GM23338 (cell line): ENCODE results near the gene CNIH1. TPM values are rescaled to one million over a fixed set of nuclear protein-coding genes. Genes with fewer than 3 reads are reported as not detected.

Experiments used
- ATAC-seq: fragments of 200-7000 bp; cut with Tn5 transposase; 3 replicates; pipeline ENCODE4 v1.9.1; 2020
- DNase-seq: peaks from one replicate; pipeline ENCODE4 v3.0.0-alpha.2; 2015; ENCODE audit warnings: low spot score
- H2AFZ ChIP-seq: fragments of 200-600 bp; sonication (generic); 2 replicates; pipeline ENCODE4 v1.8.0; 2016; ENCODE audit warnings: antibody characterized with exemption, mild to moderate bottlenecking, moderate library complexity
- H3F3A ChIP-seq: fragments of 200-600 bp; sonication (generic); replicated peaks from 2 replicates; pipeline ENCODE4 v1.8.0; 2017; ENCODE audit warnings: antibody characterized with exemption, mixed run types, low read depth
- H3K27ac ChIP-seq: fragments of 200-600 bp; sonication (generic); 2 replicates; pipeline ENCODE4 v1.6.1; 2016; ENCODE audit warnings: low read depth
- H3K27me3 ChIP-seq: fragments of 200-600 bp; sonication (generic); 2 replicates; pipeline ENCODE4 v1.8.0; 2016; ENCODE audit warnings: mild to moderate bottlenecking, mixed run types, moderate library complexity; ENCODE audit not compliant: insufficient read depth
- H3K36me3 ChIP-seq: fragments of 200-600 bp; sonication (generic); 2 replicates; pipeline ENCODE4 v1.8.0; 2016; ENCODE audit warnings: mild to moderate bottlenecking; ENCODE audit not compliant: insufficient read depth
- H3K4me1 ChIP-seq: fragments of 200-600 bp; sonication (generic); 2 replicates; pipeline ENCODE4 v1.8.0; 2016; ENCODE audit warnings: mild to moderate bottlenecking, moderate library complexity; ENCODE audit not compliant: insufficient read depth
- H3K4me2 ChIP-seq: fragments of 200-600 bp; sonication (generic); 2 replicates; pipeline ENCODE4 v1.7.1; 2017; ENCODE audit warnings: mixed run types
- H3K4me3 ChIP-seq: fragments of 200-600 bp; sonication (generic); 2 replicates; pipeline ENCODE4 v1.6.1; 2016; ENCODE audit warnings: mixed run types
- H3K79me2 ChIP-seq: fragments of 200-600 bp; sonication (generic); replicated peaks from 2 replicates; pipeline ENCODE4 v1.8.0; 2017; ENCODE audit warnings: mild to moderate bottlenecking; ENCODE audit not compliant: insufficient read depth
- H3K9me2 ChIP-seq: fragments of 200-600 bp; sonication (generic); 2 replicates; pipeline ENCODE4 v1.8.0; 2017; ENCODE audit not compliant: insufficient read depth
- H4K20me1 ChIP-seq: fragments of 200-600 bp; sonication (generic); replicated peaks from 2 replicates; pipeline ENCODE4 v1.8.0; 2017; ENCODE audit warnings: mild to moderate bottlenecking; ENCODE audit not compliant: insufficient read depth
- H3K27ac Mint-ChIP-seq: 2 replicates; pipeline ENCODE4 v1.8.0; 2020; ENCODE audit warnings: inconsistent platforms, mild to moderate bottlenecking, moderate library complexity, mixed read lengths
- H3K27me3 Mint-ChIP-seq: 3 replicates; pipeline ENCODE4 v1.8.0; 2022; ENCODE audit warnings: low read depth, mild to moderate bottlenecking, moderate library complexity, mixed read lengths, inconsistent platforms; ENCODE audit not compliant: insufficient read depth, poor library complexity
- H3K36me3 Mint-ChIP-seq: 3 replicates; pipeline ENCODE4 v1.8.0; 2021; ENCODE audit warnings: low read depth, mild to moderate bottlenecking, inconsistent platforms, moderate library complexity, mixed read lengths
- H3K4me1 Mint-ChIP-seq: 3 replicates; pipeline ENCODE4 v1.8.0; 2020; ENCODE audit warnings: mild to moderate bottlenecking, inconsistent platforms, mixed read lengths
- H3K4me3 Mint-ChIP-seq: 3 replicates; pipeline ENCODE4 v1.8.0; 2021; ENCODE audit warnings: moderate library complexity, mild to moderate bottlenecking, inconsistent platforms, mixed read lengths
- H3K9me3 Mint-ChIP-seq: 3 replicates; pipeline ENCODE4 v1.8.0; 2020; ENCODE audit warnings: moderate library complexity, mild to moderate bottlenecking, inconsistent platforms, mixed read lengths
- CREB1 ChIP-seq: fragments of 250-450 bp; sonication (Bioruptor Pico); IDR thresholded peaks from 2 replicates; pipeline ENCODE4 v1.5.0; 2020; ENCODE audit warnings: low read depth, mild to moderate bottlenecking, moderate library complexity
- EZH2 ChIP-seq: fragments of 200-600 bp; sonication (generic); IDR thresholded peaks from one replicate; pipeline ENCODE4 v1.8.0; 2017; ENCODE audit warnings: antibody characterized with exemption, mild to moderate bottlenecking, low read depth; ENCODE audit not compliant: unreplicated experiment
- EZH2phosphoT487 ChIP-seq: fragments of 200-600 bp; sonication (generic); IDR thresholded peaks from one replicate; pipeline ENCODE4 v1.8.1; 2018; ENCODE audit warnings: antibody characterized with exemption; ENCODE audit not compliant: unreplicated experiment
- JUNB ChIP-seq: IDR thresholded peaks from one replicate; pipeline ENCODE4 v1.6.1; 2016; ENCODE audit warnings: antibody characterized with exemption; ENCODE audit not compliant: unreplicated experiment
- POLR2AphosphoS5 ChIP-seq: IDR thresholded peaks from 2 replicates; pipeline ENCODE4 v1.6.1; 2016; ENCODE audit warnings: antibody characterized with exemption, low read depth
- STAT1 ChIP-seq: IDR thresholded peaks from one replicate; pipeline ENCODE4 v1.6.1; 2016; ENCODE audit warnings: antibody characterized with exemption; ENCODE audit not compliant: unreplicated experiment
- ZNF114 ChIP-seq: fragments of 250-450 bp; sonication (Bioruptor Pico); IDR thresholded peaks from 2 replicates; pipeline ENCODE4 v1.5.0; 2020; ENCODE audit warnings: mild to moderate bottlenecking, moderate library complexity
- ZNF331 ChIP-seq: fragments of 250-450 bp; sonication (Bioruptor Pico); IDR thresholded peaks from 2 replicates; pipeline ENCODE4 v1.5.0; 2020; ENCODE audit warnings: low read depth, mild to moderate bottlenecking, moderate library complexity
- polyA plus RNA-seq: library from polyadenylated mRNA; unstranded; fragments of >200 nt; fragmentation: Nextera tagmentation; extraction: Ambion mirVana; gene quantifications from 2 replicates; pipeline ENCODE4 v1.2.1, GENCODE V29; 2016
- total RNA-seq: library from RNA; depleted of rRNA; stranded (reverse); fragments of >200 nt; shearing (Covaris generic); gene quantifications from 2 replicates; pipeline ENCODE4 v1.2.3, GENCODE V29; 2014
- TF ChIP-seq, protein P1 (sequence below): IDR thresholded peaks from one replicate; pipeline ENCODE4 v1.6.1; 2018; ENCODE audit warnings: antibody characterized with exemption; ENCODE audit not compliant: unreplicated experiment
- TF ChIP-seq, protein P2 (sequence below), 2 experiments: fragments of 200-600 bp in 1 of 2; sonication (generic) in 1 of 2; conservative IDR thresholded peaks; 2 replicates each; pipeline versions ENCODE4 v1.5.1 to v1.6.1; 2016 to 2017; ENCODE audit warnings: antibody characterized with exemption in 2 of 2, low read depth in 2 of 2, mild to moderate bottlenecking in 2 of 2, moderate library complexity in 1 of 2
- TF ChIP-seq, protein P3 (sequence below): fragments of 250-450 bp; sonication (Bioruptor Pico); IDR thresholded peaks from 2 replicates; pipeline ENCODE4 v1.5.0; 2020; ENCODE audit warnings: mild to moderate bottlenecking, moderate library complexity
- TF ChIP-seq, protein P4 (sequence below): IDR thresholded peaks from 2 replicates; pipeline ENCODE4 v1.6.1; 2016; ENCODE audit warnings: antibody characterized with exemption

Gene CNIH1
- total and polyA plus RNA-seq, 2 experiments from 2014 or later = 135 to 172 TPM

DNA sequence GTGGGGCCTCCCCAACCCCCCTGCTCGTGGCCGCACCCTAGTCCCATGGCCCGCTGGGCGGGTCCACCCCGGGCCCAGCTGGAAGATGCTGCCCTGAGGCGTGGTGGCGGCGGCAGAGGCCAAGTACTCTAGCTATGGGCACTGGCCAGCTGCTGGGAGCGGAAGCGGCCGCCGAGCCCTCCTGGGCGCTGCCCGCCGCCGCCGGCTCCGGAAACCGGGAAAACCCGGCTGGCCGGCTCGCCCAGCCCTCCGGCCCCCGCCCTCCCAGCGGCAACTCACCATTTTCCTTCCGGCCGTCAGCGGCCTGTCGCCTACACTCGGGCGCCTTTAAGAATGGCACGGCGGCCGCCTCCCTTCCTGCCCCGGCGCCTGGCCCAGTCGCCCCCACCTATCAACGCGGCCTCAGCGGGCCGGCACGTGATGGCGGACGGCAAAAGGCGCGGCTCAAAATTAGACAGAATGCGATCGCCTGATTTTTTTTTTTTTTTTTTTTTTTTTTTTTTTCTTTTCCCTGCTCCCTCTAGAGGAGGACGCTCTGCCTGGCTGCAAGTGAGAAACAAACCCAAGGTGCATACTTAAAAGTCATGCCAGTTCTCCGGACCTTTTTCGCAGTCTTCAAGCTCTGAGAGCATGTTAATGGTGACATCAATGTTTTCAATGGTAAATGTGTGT is 47.6 kb upstream of the CNIH1 start, which contains the start of gene GMFB:
GMFB (minus strand) TSS at position 335 of the 672 bp plus-strand sequence; CDS start at position 282, 53 bp downstream.
- Mint-ChIP-seq H3K4me3 (peak within 1 kb of the TSS; percentile 81), H3K27ac (peak within 1 kb of the TSS; percentile 95), H3K27me3 (peaks cover 20% of the 10 kb centered on the region), H3K36me3 (peaks cover 8% of the 10 kb centered on the region; the same call in 2 of the 3 replicates), H3K4me1 (peaks cover 41% of the 10 kb centered on the region), H3K9me3 (no peaks in the 10 kb centered on the region; the same call in 2 of the 3 replicates)
- H3K4me3 ChIP-seq = peak within 1 kb of the TSS; percentile 61
- peaks cover 24% of the 10 kb centered on the region for H3K4me1 ChIP-seq
- H2AFZ ChIP-seq = peak within 1 kb of the TSS; percentile 94; the same call in 1 of the 2 replicates
- H3K36me3 ChIP-seq = no peaks in the 10 kb centered on the region
- peaks cover 45% of the 10 kb centered on the region for H3K79me2 ChIP-seq
- 0 out of 2 replicates have a peak, but pooled peaks cover 5% of the 10 kb centered on the region for H4K20me1 ChIP-seq
- peak within 1 kb of the TSS; percentile 99 for H3K27ac ChIP-seq
- ATAC-seq (peak; percentile 86), DNase-seq (peak; percentile 91)
- no peaks in the 10 kb centered on the region for H3K9me2 ChIP-seq
- 0 out of 2 replicates have a peak, but pooled peaks cover 5% of the 10 kb centered on the region for H3F3A ChIP-seq
- peak within 1 kb of the TSS; percentile 80 for H3K4me2 ChIP-seq
- H3K27me3 ChIP-seq = no peaks in the 10 kb centered on the region
- TF ChIP-seq ZNF114 (CRISPR knock-in tag) = no peak
- TF ChIP-seq, protein P1, sequence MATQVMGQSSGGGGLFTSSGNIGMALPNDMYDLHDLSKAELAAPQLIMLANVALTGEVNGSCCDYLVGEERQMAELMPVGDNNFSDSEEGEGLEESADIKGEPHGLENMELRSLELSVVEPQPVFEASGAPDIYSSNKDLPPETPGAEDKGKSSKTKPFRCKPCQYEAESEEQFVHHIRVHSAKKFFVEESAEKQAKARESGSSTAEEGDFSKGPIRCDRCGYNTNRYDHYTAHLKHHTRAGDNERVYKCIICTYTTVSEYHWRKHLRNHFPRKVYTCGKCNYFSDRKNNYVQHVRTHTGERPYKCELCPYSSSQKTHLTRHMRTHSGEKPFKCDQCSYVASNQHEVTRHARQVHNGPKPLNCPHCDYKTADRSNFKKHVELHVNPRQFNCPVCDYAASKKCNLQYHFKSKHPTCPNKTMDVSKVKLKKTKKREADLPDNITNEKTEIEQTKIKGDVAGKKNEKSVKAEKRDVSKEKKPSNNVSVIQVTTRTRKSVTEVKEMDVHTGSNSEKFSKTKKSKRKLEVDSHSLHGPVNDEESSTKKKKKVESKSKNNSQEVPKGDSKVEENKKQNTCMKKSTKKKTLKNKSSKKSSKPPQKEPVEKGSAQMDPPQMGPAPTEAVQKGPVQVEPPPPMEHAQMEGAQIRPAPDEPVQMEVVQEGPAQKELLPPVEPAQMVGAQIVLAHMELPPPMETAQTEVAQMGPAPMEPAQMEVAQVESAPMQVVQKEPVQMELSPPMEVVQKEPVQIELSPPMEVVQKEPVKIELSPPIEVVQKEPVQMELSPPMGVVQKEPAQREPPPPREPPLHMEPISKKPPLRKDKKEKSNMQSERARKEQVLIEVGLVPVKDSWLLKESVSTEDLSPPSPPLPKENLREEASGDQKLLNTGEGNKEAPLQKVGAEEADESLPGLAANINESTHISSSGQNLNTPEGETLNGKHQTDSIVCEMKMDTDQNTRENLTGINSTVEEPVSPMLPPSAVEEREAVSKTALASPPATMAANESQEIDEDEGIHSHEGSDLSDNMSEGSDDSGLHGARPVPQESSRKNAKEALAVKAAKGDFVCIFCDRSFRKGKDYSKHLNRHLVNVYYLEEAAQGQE = no peak
- peak; percentile 54 for TF ChIP-seq CREB1 (CRISPR knock-in tag)
- TF ChIP-seq, protein P2, sequence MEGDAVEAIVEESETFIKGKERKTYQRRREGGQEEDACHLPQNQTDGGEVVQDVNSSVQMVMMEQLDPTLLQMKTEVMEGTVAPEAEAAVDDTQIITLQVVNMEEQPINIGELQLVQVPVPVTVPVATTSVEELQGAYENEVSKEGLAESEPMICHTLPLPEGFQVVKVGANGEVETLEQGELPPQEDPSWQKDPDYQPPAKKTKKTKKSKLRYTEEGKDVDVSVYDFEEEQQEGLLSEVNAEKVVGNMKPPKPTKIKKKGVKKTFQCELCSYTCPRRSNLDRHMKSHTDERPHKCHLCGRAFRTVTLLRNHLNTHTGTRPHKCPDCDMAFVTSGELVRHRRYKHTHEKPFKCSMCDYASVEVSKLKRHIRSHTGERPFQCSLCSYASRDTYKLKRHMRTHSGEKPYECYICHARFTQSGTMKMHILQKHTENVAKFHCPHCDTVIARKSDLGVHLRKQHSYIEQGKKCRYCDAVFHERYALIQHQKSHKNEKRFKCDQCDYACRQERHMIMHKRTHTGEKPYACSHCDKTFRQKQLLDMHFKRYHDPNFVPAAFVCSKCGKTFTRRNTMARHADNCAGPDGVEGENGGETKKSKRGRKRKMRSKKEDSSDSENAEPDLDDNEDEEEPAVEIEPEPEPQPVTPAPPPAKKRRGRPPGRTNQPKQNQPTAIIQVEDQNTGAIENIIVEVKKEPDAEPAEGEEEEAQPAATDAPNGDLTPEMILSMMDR (conservative IDR thresholded peaks at IDR 0.05; ENCODE audit: low read depth in 2 of 2) = peak; percentile 23 to 26; a peak in 3 of 4 replicates
- no peak for TF ChIP-seq ZNF331 (CRISPR knock-in tag)
- TF ChIP-seq, protein P3, sequence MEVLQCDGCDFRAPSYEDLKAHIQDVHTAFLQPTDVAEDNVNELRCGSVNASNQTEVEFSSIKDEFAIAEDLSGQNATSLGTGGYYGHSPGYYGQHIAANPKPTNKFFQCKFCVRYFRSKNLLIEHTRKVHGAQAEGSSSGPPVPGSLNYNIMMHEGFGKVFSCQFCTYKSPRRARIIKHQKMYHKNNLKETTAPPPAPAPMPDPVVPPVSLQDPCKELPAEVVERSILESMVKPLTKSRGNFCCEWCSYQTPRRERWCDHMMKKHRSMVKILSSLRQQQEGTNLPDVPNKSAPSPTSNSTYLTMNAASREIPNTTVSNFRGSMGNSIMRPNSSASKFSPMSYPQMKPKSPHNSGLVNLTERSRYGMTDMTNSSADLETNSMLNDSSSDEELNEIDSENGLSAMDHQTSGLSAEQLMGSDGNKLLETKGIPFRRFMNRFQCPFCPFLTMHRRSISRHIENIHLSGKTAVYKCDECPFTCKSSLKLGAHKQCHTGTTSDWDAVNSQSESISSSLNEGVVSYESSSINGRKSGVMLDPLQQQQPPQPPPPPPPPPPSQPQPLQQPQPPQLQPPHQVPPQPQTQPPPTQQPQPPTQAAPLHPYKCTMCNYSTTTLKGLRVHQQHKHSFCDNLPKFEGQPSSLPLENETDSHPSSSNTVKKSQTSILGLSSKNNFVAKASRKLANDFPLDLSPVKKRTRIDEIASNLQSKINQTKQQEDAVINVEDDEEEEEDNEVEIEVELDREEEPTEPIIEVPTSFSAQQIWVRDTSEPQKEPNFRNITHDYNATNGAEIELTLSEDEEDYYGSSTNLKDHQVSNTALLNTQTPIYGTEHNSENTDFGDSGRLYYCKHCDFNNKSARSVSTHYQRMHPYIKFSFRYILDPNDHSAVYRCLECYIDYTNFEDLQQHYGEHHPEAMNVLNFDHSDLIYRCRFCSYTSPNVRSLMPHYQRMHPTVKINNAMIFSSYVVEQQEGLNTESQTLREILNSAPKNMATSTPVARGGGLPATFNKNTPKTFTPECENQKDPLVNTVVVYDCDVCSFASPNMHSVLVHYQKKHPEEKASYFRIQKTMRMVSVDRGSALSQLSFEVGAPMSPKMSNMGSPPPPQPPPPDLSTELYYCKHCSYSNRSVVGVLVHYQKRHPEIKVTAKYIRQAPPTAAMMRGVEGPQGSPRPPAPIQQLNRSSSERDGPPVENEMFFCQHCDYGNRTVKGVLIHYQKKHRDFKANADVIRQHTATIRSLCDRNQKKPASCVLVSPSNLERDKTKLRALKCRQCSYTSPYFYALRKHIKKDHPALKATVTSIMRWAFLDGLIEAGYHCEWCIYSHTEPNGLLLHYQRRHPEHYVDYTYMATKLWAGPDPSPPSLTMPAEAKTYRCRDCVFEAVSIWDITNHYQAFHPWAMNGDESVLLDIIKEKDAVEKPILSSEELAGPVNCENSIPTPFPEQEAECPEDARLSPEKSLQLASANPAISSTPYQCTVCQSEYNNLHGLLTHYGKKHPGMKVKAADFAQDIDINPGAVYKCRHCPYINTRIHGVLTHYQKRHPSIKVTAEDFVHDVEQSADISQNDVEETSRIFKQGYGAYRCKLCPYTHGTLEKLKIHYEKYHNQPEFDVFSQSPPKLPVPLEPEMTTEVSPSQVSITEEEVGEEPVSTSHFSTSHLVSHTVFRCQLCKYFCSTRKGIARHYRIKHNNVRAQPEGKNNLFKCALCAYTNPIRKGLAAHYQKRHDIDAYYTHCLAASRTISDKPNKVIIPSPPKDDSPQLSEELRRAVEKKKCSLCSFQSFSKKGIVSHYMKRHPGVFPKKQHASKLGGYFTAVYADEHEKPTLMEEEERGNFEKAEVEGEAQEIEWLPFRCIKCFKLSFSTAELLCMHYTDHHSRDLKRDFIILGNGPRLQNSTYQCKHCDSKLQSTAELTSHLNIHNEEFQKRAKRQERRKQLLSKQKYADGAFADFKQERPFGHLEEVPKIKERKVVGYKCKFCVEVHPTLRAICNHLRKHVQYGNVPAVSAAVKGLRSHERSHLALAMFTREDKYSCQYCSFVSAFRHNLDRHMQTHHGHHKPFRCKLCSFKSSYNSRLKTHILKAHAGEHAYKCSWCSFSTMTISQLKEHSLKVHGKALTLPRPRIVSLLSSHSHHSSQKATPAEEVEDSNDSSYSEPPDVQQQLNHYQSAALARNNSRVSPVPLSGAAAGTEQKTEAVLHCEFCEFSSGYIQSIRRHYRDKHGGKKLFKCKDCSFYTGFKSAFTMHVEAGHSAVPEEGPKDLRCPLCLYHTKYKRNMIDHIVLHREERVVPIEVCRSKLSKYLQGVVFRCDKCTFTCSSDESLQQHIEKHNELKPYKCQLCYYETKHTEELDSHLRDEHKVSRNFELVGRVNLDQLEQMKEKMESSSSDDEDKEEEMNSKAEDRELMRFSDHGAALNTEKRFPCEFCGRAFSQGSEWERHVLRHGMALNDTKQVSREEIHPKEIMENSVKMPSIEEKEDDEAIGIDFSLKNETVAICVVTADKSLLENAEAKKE = no peak
- TF ChIP-seq STAT1 = no peak
- TF ChIP-seq EZH2phosphoT487 = no peak
- TF ChIP-seq, protein P4, sequence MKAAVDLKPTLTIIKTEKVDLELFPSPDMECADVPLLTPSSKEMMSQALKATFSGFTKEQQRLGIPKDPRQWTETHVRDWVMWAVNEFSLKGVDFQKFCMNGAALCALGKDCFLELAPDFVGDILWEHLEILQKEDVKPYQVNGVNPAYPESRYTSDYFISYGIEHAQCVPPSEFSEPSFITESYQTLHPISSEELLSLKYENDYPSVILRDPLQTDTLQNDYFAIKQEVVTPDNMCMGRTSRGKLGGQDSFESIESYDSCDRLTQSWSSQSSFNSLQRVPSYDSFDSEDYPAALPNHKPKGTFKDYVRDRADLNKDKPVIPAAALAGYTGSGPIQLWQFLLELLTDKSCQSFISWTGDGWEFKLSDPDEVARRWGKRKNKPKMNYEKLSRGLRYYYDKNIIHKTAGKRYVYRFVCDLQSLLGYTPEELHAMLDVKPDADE = no peak; the same call in 1 of the 2 replicates
- no peak for TF ChIP-seq JUNB
- TF ChIP-seq EZH2 = no peak
- peak; percentile 74 for TF ChIP-seq POLR2AphosphoS5
